ENCODE results near the gene MYOT.

Gene MYOT

GRCh38 chr5:137866541-137867388, 895 bp upstream of the MYOT start:
- ATAC-seq = no peak
- Mint-ChIP-seq H3K9me3 (no peaks in the 10 kb centered on the region), H3K4me3 (no peak overlapping the region)

GRCh38 chr5:137870647-137871339, 3.1 kb downstream of the MYOT start:
- Mint-ChIP-seq H3K27ac (no peak overlapping the region), H3K4me1 (no peaks in the 10 kb centered on the region), H3K36me3 (ENCODE audit: low read depth) (no peaks in the 10 kb centered on the region), H3K9me3 (no peaks in the 10 kb centered on the region), H3K27me3 (no peaks in the 10 kb centered on the region), H3K4me3 (no peak overlapping the region)
- ATAC-seq = no peak
- no peak for DNase-seq

More at GRCh38 chr5:137866541-137867388, 895 bp upstream of the MYOT start:
- DNase-seq = no peak
- Mint-ChIP-seq H3K4me1 (peaks cover 4% of the 10 kb centered on the region), H3K27ac (no peak overlapping the region), H3K27me3 (no peaks in the 10 kb centered on the region), H3K36me3 (ENCODE audit: low read depth) (peaks cover 2% of the 10 kb centered on the region)

- Mint-ChIP-seq H3K36me3 (ENCODE audit: low read depth) (no peaks in the 10 kb centered on the region), H3K27me3 (no peaks in the 10 kb centered on the region), H3K4me1 (no peaks in the 10 kb centered on the region), H3K27ac (no peak overlapping the region), H3K4me3 (no peak overlapping the region), H3K9me3 (no peaks in the 10 kb centered on the region)
- no peak for ATAC-seq
- no peak for DNase-seq
Observed at GRCh38 chr5:137871571-137871970, 3.9 kb downstream of the MYOT start.

GRCh38 chr5:137872466-137872865, 4.8 kb downstream of the MYOT start:
- Mint-ChIP-seq H3K9me3 (no peaks in the 10 kb centered on the region), H3K4me3 (no peak overlapping the region), H3K27me3 (no peaks in the 10 kb centered on the region), H3K36me3 (ENCODE audit: low read depth) (no peaks in the 10 kb centered on the region), H3K4me1 (no peaks in the 10 kb centered on the region), H3K27ac (no peak overlapping the region)
- ATAC-seq = no peak
- DNase-seq = no peak

DNA sequence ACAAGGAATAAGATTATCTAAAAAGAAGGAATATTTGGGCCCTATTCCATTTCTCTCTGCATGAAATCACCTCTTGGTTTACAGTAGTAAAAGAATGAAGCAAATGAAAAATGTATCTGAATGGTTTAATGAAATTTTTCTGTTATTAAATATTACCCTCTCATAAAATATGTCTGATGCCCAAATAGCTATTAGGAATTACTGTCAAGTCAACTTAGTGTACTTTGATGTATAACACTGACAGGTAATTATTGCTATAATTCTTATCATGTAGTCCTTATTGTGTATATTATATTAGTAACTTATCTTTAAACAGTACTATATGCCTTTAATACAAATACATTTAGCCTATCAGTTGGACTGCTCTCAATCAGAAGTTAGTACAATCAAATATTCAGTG, 8.4 kb downstream of the MYOT start:
- Mint-ChIP-seq H3K9me3 (no peaks in the 10 kb centered on the region), H3K27ac (no peak overlapping the region), H3K27me3 (no peaks in the 10 kb centered on the region), H3K36me3 (ENCODE audit: low read depth) (no peaks in the 10 kb centered on the region), H3K4me3 (no peak overlapping the region), H3K4me1 (no peaks in the 10 kb centered on the region)
- ATAC-seq (no peak), DNase-seq (no peak)

- Mint-ChIP-seq H3K27me3 (no peaks in the 10 kb centered on the region), H3K4me1 (no peaks in the 10 kb centered on the region), H3K4me3 (no peak overlapping the region), H3K9me3 (no peaks in the 10 kb centered on the region), H3K27ac (no peak overlapping the region), H3K36me3 (ENCODE audit: low read depth) (peaks cover 3% of the 10 kb centered on the region)
- ATAC-seq = no peak
- DNase-seq = no peak
Observed at GRCh38 chr5:137880313-137880712, 12.7 kb downstream of the MYOT start.

DNA sequence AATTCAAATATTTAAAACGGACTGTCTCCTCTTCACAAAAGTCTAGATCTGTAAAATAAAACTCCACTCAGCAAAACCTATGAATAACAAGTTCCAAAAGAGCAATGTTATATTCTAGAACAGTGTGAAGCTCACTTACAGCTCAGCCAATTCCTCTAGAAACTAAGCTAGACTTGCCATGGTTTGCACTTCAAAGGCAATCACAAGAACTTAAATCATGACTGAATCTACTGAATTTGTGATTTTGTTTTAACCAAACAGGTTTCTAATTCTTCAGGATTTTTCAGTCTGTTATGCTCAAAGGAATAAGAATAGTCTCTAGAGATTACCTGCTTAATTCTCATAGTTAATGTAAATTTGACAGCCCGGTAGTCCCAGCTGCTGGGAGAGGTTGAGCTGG, 20.2 kb downstream of the MYOT start:
- Mint-ChIP-seq H3K36me3 (ENCODE audit: low read depth) (no peaks in the 10 kb centered on the region), H3K4me3 (peak overlapping the region; percentile 49), H3K9me3 (no peaks in the 10 kb centered on the region), H3K27ac (no peak overlapping the region), H3K4me1 (peaks cover 21% of the 10 kb centered on the region), H3K27me3 (peaks cover 3% of the 10 kb centered on the region)
- DNase-seq = no peak
- no peak for ATAC-seq

GRCh38 chr5:137888466-137888862, 20.8 kb downstream of the MYOT start:
- no peak for DNase-seq
- Mint-ChIP-seq H3K9me3 (no peaks in the 10 kb centered on the region), H3K36me3 (ENCODE audit: low read depth) (no peaks in the 10 kb centered on the region), H3K4me1 (peaks cover 21% of the 10 kb centered on the region), H3K4me3 (peak overlapping the region; percentile 89), H3K27ac (peak overlapping the region; percentile 92), H3K27me3 (peaks cover 3% of the 10 kb centered on the region)
- ATAC-seq = no peak

- peaks cover 3% of the 10 kb centered on the region for H3K27me3 Mint-ChIP-seq
- peak; percentile 99 for ATAC-seq
- H3K4me1 Mint-ChIP-seq = peaks cover 21% of the 10 kb centered on the region
- H3K27ac Mint-ChIP-seq = peak within 1 kb of the TSS; percentile 92
- no peaks in the 10 kb centered on the region for H3K9me3 Mint-ChIP-seq
- peak; percentile 84 for DNase-seq
- peak within 1 kb of the TSS; percentile 89 for H3K4me3 Mint-ChIP-seq
- H3K36me3 Mint-ChIP-seq (ENCODE audit: low read depth) = no peaks in the 10 kb centered on the region
Observed at GRCh38 chr5:137888863-137889759, 21.5 kb downstream of the MYOT start, which contains the start of gene PKD2L2. PKD2L2 (plus strand) TSS chr5:137889457; CDS start chr5:137889492, 35 bp downstream.

- Mint-ChIP-seq H3K4me3 (no peak overlapping the region), H3K4me1 (peaks cover 21% of the 10 kb centered on the region), H3K27ac (no peak overlapping the region), H3K27me3 (peaks cover 3% of the 10 kb centered on the region), H3K36me3 (ENCODE audit: low read depth) (no peaks in the 10 kb centered on the region), H3K9me3 (no peaks in the 10 kb centered on the region)
- ATAC-seq = no peak
- DNase-seq = no peak
Observed at GRCh38 chr5:137890845-137891244, 23.2 kb downstream of the MYOT start.

GRCh38 chr5:137891849-137892248, 24.2 kb downstream of the MYOT start:
- ATAC-seq (no peak), DNase-seq (no peak)
- H3K27ac Mint-ChIP-seq = no peak overlapping the region
- peaks cover 3% of the 10 kb centered on the region for H3K27me3 Mint-ChIP-seq
- H3K36me3 Mint-ChIP-seq (ENCODE audit: low read depth) = no peaks in the 10 kb centered on the region
- no peak overlapping the region for H3K4me3 Mint-ChIP-seq
- no peaks in the 10 kb centered on the region for H3K9me3 Mint-ChIP-seq
- H3K4me1 Mint-ChIP-seq = peaks cover 19% of the 10 kb centered on the region

DNA sequence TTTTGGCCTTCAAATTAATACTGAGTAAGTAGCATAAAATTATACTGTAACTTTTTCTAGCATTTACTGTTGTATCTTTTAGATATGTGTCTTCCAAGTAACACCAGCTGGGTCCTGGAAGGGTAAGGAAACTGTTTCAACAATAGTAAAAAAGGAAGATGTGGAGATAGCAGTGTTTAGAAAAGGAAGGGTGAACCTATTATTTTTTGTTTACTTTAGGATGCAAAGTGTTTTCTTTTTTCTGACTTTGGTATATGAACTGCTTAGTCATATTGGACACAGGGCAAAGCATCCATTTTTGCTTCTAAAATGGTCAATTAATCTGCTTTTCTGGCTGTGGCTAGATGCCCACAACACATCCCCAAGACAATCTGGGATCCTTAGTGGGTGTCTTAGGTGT, 26.9 kb downstream of the MYOT start:
- Mint-ChIP-seq H3K4me3 (no peak overlapping the region), H3K27me3 (no peaks in the 10 kb centered on the region), H3K4me1 (peaks cover 3% of the 10 kb centered on the region), H3K27ac (no peak overlapping the region), H3K9me3 (no peaks in the 10 kb centered on the region), H3K36me3 (ENCODE audit: low read depth) (no peaks in the 10 kb centered on the region)
- no peak for DNase-seq
- no peak for ATAC-seq

DNA sequence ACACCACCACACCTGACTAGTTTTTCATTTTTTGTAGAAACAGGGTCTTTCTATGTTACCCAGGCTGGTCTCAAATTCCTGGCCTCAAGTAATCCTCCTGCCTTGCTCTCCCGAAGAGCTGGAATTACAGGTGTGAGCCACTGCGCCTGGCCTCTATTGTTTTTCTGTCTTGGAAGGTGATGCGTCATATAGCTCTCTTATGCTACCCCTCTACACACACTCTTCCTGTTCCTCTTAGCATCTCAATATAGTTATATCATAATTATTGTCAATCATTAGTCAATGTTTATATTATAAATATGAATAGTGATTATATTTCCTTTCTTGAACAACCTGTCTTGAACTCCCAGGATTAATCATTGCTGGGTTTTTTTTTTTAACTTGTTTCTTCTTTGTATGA, 28.9 kb downstream of the MYOT start:
- Mint-ChIP-seq H3K27ac (no peak overlapping the region), H3K4me1 (no peaks in the 10 kb centered on the region), H3K36me3 (ENCODE audit: low read depth) (no peaks in the 10 kb centered on the region), H3K4me3 (no peak overlapping the region), H3K27me3 (no peaks in the 10 kb centered on the region), H3K9me3 (no peaks in the 10 kb centered on the region)
- DNase-seq (no peak), ATAC-seq (no peak)

GRCh38 chr5:137899493-137899892, 31.8 kb downstream of the MYOT start:
- Mint-ChIP-seq H3K36me3 (ENCODE audit: low read depth) (no peaks in the 10 kb centered on the region), H3K4me1 (no peaks in the 10 kb centered on the region)

More at GRCh38 chr5:137899493-137899892, 31.8 kb downstream of the MYOT start:
- H3K27me3 Mint-ChIP-seq = peaks cover 2% of the 10 kb centered on the region
- DNase-seq (no peak), ATAC-seq (no peak)
- no peak overlapping the region for H3K27ac Mint-ChIP-seq
- H3K4me3 Mint-ChIP-seq = no peak overlapping the region
- no peaks in the 10 kb centered on the region for H3K9me3 Mint-ChIP-seq
